K562 (cell line): Measurements from ENCODE around the gene WDR64. TPM values are rescaled to one million over a fixed set of nuclear protein-coding genes. Genes with fewer than 3 reads are reported as not detected.

Experiments
- ATAC-seq: fragments of 200-7000 bp; cut with Tn5 transposase; 3 replicates; pipeline ENCODE4 v1.9.1; 2020; ENCODE audit warnings: moderate library complexity
- BruUV-seq: library from RNA; stranded (reverse); fragments of 400-500 nt; replicated peaks from 2 replicates; lab custom pipeline; 2021; lab: Mats Ljungman, UMichigan
- CTCF ChIA-PET: fragments of 300-600 bp; formaldehyde crosslinking; extraction: SDS; loops from one replicate; lab custom pipeline; 2021; ENCODE audit warnings: low intra/inter-chr PET ratio; lab: Yijun Ruan, JAX
- POLR2A ChIA-PET: fragments of 300-600, 350-650 bp; sonication (Branson Sonifier 250); formaldehyde crosslinking; extraction: SDS; loops from one replicate; lab custom pipeline; 2021; ENCODE audit warnings: antibody characterized with exemption, inconsistent platforms; lab: Yijun Ruan, JAX
- DNase-seq, 4 experiments: peaks; one replicate each; pipeline versions ENCODE4 v3.0.0 to v3.0.0-alpha.2; 2011 to 2018; ENCODE audit warnings: low spot score in 3 of 4, mixed read lengths in 3 of 4; ENCODE audit errors: extremely low read depth in 1 of 4
- FAIRE-seq: peaks from 2 replicates; lab custom pipeline; 2011; peaks lifted over from hg19 to GRCh38; lab: Jason Lieb, UNC
- H2AFZ ChIP-seq: 2 replicates; pipeline ENCODE4 v1.6.0; 2011; ENCODE audit warnings: low read depth, low read length, control low read depth, inconsistent platforms
- H3K27ac ChIP-seq: fragments of 200-600 bp; 3 replicates; pipeline ENCODE4 v1.8.0; 2011; ENCODE audit warnings: low read depth, mild to moderate bottlenecking, control low read depth, inconsistent platforms, low read length, moderate library complexity, mixed read lengths; ENCODE audit errors: extremely low read depth
- H3K27me3 ChIP-seq, 2 experiments: fragments of 300-600 bp in 1 of 2; 2 replicates in 1 of 2; 3 replicates in 1 of 2; pipeline versions ENCODE4 v1.6.0 to v1.8.0; 2011; ENCODE audit warnings: inconsistent platforms in 2 of 2, low read length in 2 of 2, mild to moderate bottlenecking in 1 of 2, mixed read lengths in 1 of 2, moderate library complexity in 1 of 2; ENCODE audit not compliant: control insufficient read depth in 2 of 2, insufficient read depth in 2 of 2
- H3K36me3 ChIP-seq: fragments of 300-600 bp; 3 replicates; pipeline ENCODE4 v1.8.0; 2011; ENCODE audit warnings: mild to moderate bottlenecking, low read length, inconsistent platforms; ENCODE audit not compliant: control insufficient read depth, insufficient read depth
- H3K4me1 ChIP-seq, 2 experiments: fragments of 200-600 bp in 1 of 2; replicated peaks in 1 of 2; 2 replicates in 1 of 2; 3 replicates in 1 of 2; pipeline versions ENCODE4 v1.5.1 to v1.8.0; 2011; ENCODE audit warnings: inconsistent platforms in 2 of 2, low read length in 2 of 2, mild to moderate bottlenecking in 1 of 2, mixed read lengths in 1 of 2, moderate library complexity in 1 of 2; ENCODE audit not compliant: control insufficient read depth in 2 of 2, insufficient read depth in 2 of 2
- H3K4me2 ChIP-seq: 2 replicates; pipeline ENCODE4 v1.6.1; 2011; ENCODE audit warnings: low read length, control low read depth, inconsistent platforms, mixed read lengths; ENCODE audit not compliant: insufficient read depth
- H3K4me3 ChIP-seq: fragments of 200-600 bp; sonication (generic), shearing (Covaris generic); 2 replicates; pipeline ENCODE4 v1.5.1; 2016; ENCODE audit warnings: control low read depth, inconsistent platforms
- H3K79me2 ChIP-seq: fragments of 200-600 bp; 3 replicates; pipeline ENCODE4 v1.8.0; 2011; ENCODE audit warnings: low read length, inconsistent platforms; ENCODE audit not compliant: control insufficient read depth, insufficient read depth
- H3K9ac ChIP-seq, 2 experiments: 2 replicates each; pipeline versions ENCODE4 v1.6.0 to v1.6.1; 2011; ENCODE audit warnings: low read depth in 2 of 2, low read length in 2 of 2, control low read depth in 1 of 2, inconsistent platforms in 1 of 2, mild to moderate bottlenecking in 1 of 2, mixed read lengths in 1 of 2; ENCODE audit not compliant: insufficient read depth in 1 of 2
- H3K9me1 ChIP-seq: one replicate; pipeline ENCODE4 v1.6.0; 2011; ENCODE audit warnings: inconsistent platforms, mild to moderate bottlenecking, low read length, moderate library complexity; ENCODE audit not compliant: control insufficient read depth, insufficient read depth
- H3K9me3 ChIP-seq: replicated peaks from 2 replicates; pipeline ENCODE4 v1.5.1; 2011; ENCODE audit warnings: low read depth, low read length, inconsistent platforms; ENCODE audit not compliant: control insufficient read depth, insufficient read depth
- H4K20me1 ChIP-seq: replicated peaks from 2 replicates; pipeline ENCODE4 v1.6.1; 2011; ENCODE audit warnings: low read length, inconsistent platforms, mixed read lengths; ENCODE audit not compliant: control insufficient read depth, insufficient read depth
- JUN ChIP-seq, 2 experiments: sonication (generic) in 1 of 2; formaldehyde crosslinking in 1 of 2; IDR thresholded peaks; 2 replicates each; pipeline versions ENCODE4 v1.6.1 to v1.8.0; 2012 to 2022; ENCODE audit warnings: borderline replicate concordance in 2 of 2, mild to moderate bottlenecking in 2 of 2, improper control_type of control experiment in 1 of 2, low read depth in 1 of 2, low read length in 1 of 2, missing genetic modification reagents in 1 of 2
- ZKSCAN8 ChIP-seq: fragments of 200-800 bp; sonication (Bioruptor generic); IDR thresholded peaks from 2 replicates; pipeline ENCODE4 v1.6.1; 2016; ENCODE audit warnings: missing genetic modification characterization, missing compliant biosample characterization
- WGBS: fragments of 100-300 bp; shearing (Covaris generic); methylation state at CpG from one replicate; pipeline ENCODE4 v1.1.6; 2016; ENCODE audit warnings: low coverage, mixed read lengths; ENCODE audit not compliant: insufficient coverage; ENCODE audit errors: missing lambda C conversion rate; 5-methylcytosine and 5-hydroxymethylcytosine counted together
- in situ Hi-C: fragments of 300-500 bp; cut with MboI; formaldehyde crosslinking; loops from 4 replicates; pipeline ENCODE4 v1.15.0; 2018; ENCODE audit warnings: inconsistent platforms, mixed read lengths
- intact Hi-C: fragments of 100-400 bp; cut with micrococcal nuclease; formaldehyde crosslinking; loops from 2 replicates; pipeline ENCODE4 v1.14.2; 2022
- polyA plus RNA-seq, 8 experiments: library from polyadenylated mRNA; depleted of rRNA in 4 of 8; stranded (reverse) in 5 of 8; unstranded in 3 of 8; fragments of >200 nt; fragmentation: Nextera tagmentation in 2 of 8; fragmentation: Illumina TruSeq in 1 of 8; extraction: Ambion mirVana in 2 of 8; extraction: Trizol in 1 of 8; gene quantifications; 2 replicates each; pipeline versions ENCODE4 v1.2.1 to v1.2.3, GENCODE V29; 2011 to 2014; ENCODE audit warnings: inconsistent platforms in 1 of 8, missing spikeins in 1 of 8
- total RNA-seq, 7 experiments: library from RNA; depleted of rRNA in 6 of 7; stranded (reverse); fragments of >200 nt in 6 of 7; fragmentation: Illumina TruSeq in 2 of 7; extraction: Trizol in 2 of 7; gene quantifications; 2 replicates each; pipeline versions ENCODE4 v1.2.1 to v1.2.3, GENCODE V29; 2011 to 2021; ENCODE audit warnings: low replicate concordance in 1 of 7
- TF ChIP-seq, protein P1 (sequence below): sonication (generic); formaldehyde crosslinking; IDR thresholded peaks from 2 replicates; pipeline ENCODE4 v1.8.1; 2023; ENCODE audit warnings: mild to moderate bottlenecking, missing genetic modification reagents
- TF ChIP-seq, protein P2 (sequence below): sonication (generic); formaldehyde crosslinking; IDR thresholded peaks from 2 replicates; pipeline ENCODE4 v1.8.0; 2023; ENCODE audit warnings: mild to moderate bottlenecking, missing genetic modification reagents
- TF ChIP-seq, protein P3 (sequence below): fragments of 450-650 bp; IDR thresholded peaks from 2 replicates; pipeline ENCODE4 v1.6.1; 2017; ENCODE audit warnings: antibody characterized with exemption, mild to moderate bottlenecking

WDR64 gene
- total and polyA plus RNA-seq, 9 of the 15 experiments (the other 6 are each of a cell fraction or from before 2014, with no cell fraction given), result 0.06 to 0.29 (median 0.19) TPM; not detected in 5

DNA sequence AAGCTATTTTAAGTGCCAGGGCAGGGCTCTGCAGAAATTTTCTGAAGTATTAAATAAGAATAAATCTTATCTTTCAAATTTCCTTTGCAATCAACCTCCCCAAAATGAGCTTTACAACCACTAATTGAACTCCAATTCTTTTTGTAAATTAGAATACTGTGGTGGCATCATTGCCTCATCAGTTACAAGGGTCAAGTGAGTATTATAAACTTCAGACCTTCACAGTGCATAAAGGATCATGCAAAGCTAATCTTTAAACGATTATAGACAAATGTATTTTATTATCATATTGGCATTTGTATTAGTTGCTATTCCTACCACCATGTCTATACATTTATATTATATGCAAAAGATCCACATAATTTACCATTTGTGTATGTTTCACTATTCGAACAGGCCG is 19.1 kb upstream of the WDR64 start:
- H3K4me1 ChIP-seq, result peaks cover 0 to 3% of the 10 kb centered on the region in 2 experiments; a peak in 2 of 5 replicates
- no peak overlapping the region for H3K27ac ChIP-seq
- H3K36me3 ChIP-seq, result peaks cover 72% of the 10 kb centered on the region
- POLR2A ChIA-PET, result interaction anchor here (0.6 to 1.7 kb wide), 5 partner anchors 9 to 379 kb away, joined by 3 to 4 read pairs (median 3); partner anchors contain the start of gene EXO1
- ATAC-seq (no peak), FAIRE-seq (no peak), DNase-seq (no peak)
- H3K27me3 ChIP-seq, result no peaks in the 10 kb centered on the region
- H3K9me3 ChIP-seq, result no peaks in the 10 kb centered on the region
- no peak for TF ChIP-seq JUN (IDR thresholded peaks at IDR 0.05; ENCODE audit: borderline replicate concordance, low read depth, low read length)
- TF ChIP-seq JUN (CRISPR knock-in tag; IDR thresholded peaks at IDR 0.05; ENCODE audit: borderline replicate concordance), result no peak
- no peak for TF ChIP-seq ZKSCAN8 (CRISPR knock-in tag)
- TF ChIP-seq, protein P1, sequence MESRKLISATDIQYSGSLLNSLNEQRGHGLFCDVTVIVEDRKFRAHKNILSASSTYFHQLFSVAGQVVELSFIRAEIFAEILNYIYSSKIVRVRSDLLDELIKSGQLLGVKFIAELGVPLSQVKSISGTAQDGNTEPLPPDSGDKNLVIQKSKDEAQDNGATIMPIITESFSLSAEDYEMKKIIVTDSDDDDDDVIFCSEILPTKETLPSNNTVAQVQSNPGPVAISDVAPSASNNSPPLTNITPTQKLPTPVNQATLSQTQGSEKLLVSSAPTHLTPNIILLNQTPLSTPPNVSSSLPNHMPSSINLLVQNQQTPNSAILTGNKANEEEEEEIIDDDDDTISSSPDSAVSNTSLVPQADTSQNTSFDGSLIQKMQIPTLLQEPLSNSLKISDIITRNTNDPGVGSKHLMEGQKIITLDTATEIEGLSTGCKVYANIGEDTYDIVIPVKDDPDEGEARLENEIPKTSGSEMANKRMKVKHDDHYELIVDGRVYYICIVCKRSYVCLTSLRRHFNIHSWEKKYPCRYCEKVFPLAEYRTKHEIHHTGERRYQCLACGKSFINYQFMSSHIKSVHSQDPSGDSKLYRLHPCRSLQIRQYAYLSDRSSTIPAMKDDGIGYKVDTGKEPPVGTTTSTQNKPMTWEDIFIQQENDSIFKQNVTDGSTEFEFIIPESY (CRISPR knock-in tag), result no peak
- TF ChIP-seq, protein P2, sequence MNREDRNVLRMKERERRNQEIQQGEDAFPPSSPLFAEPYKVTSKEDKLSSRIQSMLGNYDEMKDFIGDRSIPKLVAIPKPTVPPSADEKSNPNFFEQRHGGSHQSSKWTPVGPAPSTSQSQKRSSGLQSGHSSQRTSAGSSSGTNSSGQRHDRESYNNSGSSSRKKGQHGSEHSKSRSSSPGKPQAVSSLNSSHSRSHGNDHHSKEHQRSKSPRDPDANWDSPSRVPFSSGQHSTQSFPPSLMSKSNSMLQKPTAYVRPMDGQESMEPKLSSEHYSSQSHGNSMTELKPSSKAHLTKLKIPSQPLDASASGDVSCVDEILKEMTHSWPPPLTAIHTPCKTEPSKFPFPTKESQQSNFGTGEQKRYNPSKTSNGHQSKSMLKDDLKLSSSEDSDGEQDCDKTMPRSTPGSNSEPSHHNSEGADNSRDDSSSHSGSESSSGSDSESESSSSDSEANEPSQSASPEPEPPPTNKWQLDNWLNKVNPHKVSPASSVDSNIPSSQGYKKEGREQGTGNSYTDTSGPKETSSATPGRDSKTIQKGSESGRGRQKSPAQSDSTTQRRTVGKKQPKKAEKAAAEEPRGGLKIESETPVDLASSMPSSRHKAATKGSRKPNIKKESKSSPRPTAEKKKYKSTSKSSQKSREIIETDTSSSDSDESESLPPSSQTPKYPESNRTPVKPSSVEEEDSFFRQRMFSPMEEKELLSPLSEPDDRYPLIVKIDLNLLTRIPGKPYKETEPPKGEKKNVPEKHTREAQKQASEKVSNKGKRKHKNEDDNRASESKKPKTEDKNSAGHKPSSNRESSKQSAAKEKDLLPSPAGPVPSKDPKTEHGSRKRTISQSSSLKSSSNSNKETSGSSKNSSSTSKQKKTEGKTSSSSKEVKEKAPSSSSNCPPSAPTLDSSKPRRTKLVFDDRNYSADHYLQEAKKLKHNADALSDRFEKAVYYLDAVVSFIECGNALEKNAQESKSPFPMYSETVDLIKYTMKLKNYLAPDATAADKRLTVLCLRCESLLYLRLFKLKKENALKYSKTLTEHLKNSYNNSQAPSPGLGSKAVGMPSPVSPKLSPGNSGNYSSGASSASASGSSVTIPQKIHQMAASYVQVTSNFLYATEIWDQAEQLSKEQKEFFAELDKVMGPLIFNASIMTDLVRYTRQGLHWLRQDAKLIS (CRISPR knock-in tag), result no peak
- TF ChIP-seq, protein P3, sequence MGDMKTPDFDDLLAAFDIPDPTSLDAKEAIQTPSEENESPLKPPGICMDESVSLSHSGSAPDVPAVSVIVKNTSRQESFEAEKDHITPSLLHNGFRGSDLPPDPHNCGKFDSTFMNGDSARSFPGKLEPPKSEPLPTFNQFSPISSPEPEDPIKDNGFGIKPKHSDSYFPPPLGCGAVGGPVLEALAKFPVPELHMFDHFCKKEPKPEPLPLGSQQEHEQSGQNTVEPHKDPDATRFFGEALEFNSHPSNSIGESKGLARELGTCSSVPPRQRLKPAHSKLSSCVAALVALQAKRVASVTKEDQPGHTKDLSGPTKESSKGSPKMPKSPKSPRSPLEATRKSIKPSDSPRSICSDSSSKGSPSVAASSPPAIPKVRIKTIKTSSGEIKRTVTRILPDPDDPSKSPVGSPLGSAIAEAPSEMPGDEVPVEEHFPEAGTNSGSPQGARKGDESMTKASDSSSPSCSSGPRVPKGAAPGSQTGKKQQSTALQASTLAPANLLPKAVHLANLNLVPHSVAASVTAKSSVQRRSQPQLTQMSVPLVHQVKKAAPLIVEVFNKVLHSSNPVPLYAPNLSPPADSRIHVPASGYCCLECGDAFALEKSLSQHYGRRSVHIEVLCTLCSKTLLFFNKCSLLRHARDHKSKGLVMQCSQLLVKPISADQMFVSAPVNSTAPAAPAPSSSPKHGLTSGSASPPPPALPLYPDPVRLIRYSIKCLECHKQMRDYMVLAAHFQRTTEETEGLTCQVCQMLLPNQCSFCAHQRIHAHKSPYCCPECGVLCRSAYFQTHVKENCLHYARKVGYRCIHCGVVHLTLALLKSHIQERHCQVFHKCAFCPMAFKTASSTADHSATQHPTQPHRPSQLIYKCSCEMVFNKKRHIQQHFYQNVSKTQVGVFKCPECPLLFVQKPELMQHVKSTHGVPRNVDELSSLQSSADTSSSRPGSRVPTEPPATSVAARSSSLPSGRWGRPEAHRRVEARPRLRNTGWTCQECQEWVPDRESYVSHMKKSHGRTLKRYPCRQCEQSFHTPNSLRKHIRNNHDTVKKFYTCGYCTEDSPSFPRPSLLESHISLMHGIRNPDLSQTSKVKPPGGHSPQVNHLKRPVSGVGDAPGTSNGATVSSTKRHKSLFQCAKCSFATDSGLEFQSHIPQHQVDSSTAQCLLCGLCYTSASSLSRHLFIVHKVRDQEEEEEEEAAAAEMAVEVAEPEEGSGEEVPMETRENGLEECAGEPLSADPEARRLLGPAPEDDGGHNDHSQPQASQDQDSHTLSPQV, result no peak
- no TSS peak for BruUV-seq
- CTCF ChIA-PET, result no interaction called here
- H4K20me1 ChIP-seq, result peaks cover 3% of the 10 kb centered on the region; the same call in 1 of the 2 replicates
- intact Hi-C loops, result no loop called here
- no peak overlapping the region for H3K4me3 ChIP-seq
- no peaks in the 10 kb centered on the region for H3K9me1 ChIP-seq
- WGBS, result 86% methylated on average over 3 of the region's 3 CpGs
- peaks cover 66% of the 10 kb centered on the region for H3K79me2 ChIP-seq
- H2AFZ ChIP-seq, result no peak overlapping the region
- H3K9ac ChIP-seq, result no peak overlapping the region
- no peak overlapping the region for H3K4me2 ChIP-seq
- in situ Hi-C loops, result no loop called here
